ENCODE data around the gene FAM117B.

GRCh38 chr2:202757339-202757738 is 122.6 kb downstream of the FAM117B start:
- TF ChIP-seq POLR2A (IDR thresholded peaks at IDR 0.05; ENCODE audit: low read length) (no peak), GATA1 (IDR thresholded peaks at IDR 0.05; ENCODE audit: low read depth, low read length) (no peak)
